Measurements from ENCODE around the gene TRIM32. TPM values are rescaled to one million over a fixed set of nuclear protein-coding genes. Genes with fewer than 3 reads are reported as not detected.

Gene TRIM32
- polyA plus RNA-seq, 3 donors = 0.40 to 1.4 (median 1.3) TPM

GRCh38 chr9:116697887-116698286 is 10.8 kb downstream of the TRIM32 start:
- TF ChIP-seq CTCF (IDR thresholded peaks at IDR 0.05) = no peak

GRCh38 chr9:116700279-116700678 is 13.2 kb downstream of the TRIM32 start:
- no peaks in the 10 kb centered on the region for H3K79me2 ChIP-seq (ENCODE audit: insufficient read depth, low read length)
- no peaks in the 10 kb centered on the region for H3K9me3 ChIP-seq (replicated peaks in 1 of 2; ENCODE audit: control insufficient read depth in 1 of 2, insufficient read depth in 1 of 2, low read length in 2 of 2)
- Mint-ChIP-seq H3K9me3 (peaks cover 0 to 7% (median 1%) of the 10 kb centered on the region in 7 donors), H3K36me3 (peaks cover 20 to 21% of the 10 kb centered on the region in 2 donors), H3K27ac (no peak overlapping the region), H3K4me3 (no peak overlapping the region), H3K27me3 (ENCODE audit: low read depth in 3 of 3) (no peaks in the 10 kb centered on the region), H3K4me1 (peaks cover 2% of the 10 kb centered on the region)
- no peak overlapping the region for H3K4me2 ChIP-seq (replicated peaks; ENCODE audit: extremely low read depth, low read length, poor library complexity, severe bottlenecking)
- H3K4me3 ChIP-seq (replicated peaks in 1 of 3; ENCODE audit: low read depth in 2 of 3, low read length in 3 of 3) = no peak overlapping the region
- DNase-seq = no peak
- intact Hi-C loops (cut with micrococcal nuclease) = no loop called here
- no peak overlapping the region for H2AFZ ChIP-seq (ENCODE audit: insufficient read depth, low read depth, low read length, poor library complexity, severe bottlenecking)
- H3K9ac ChIP-seq (ENCODE audit: insufficient read depth, low read length, poor library complexity, severe bottlenecking) = no peak overlapping the region
- no peak overlapping the region for H3K27ac ChIP-seq (ENCODE audit: low read depth in 1 of 2, low read length in 2 of 2)
- H3K4me1 ChIP-seq (ENCODE audit: control insufficient read depth in 1 of 2, insufficient read depth in 2 of 2, low read length in 2 of 2) = no peaks in the 10 kb centered on the region
- H3K36me3 ChIP-seq (replicated peaks in 1 of 2; ENCODE audit: control insufficient read depth in 1 of 2, insufficient read depth in 2 of 2, low read length in 2 of 2) = peaks cover 13 to 25% of the 10 kb centered on the region in 2 donors
- no peaks in the 10 kb centered on the region for H3K27me3 ChIP-seq (ENCODE audit: control insufficient read depth in 2 of 2, insufficient read depth in 2 of 2, low read length in 2 of 2)
- no peaks in the 10 kb centered on the region for H4K20me1 ChIP-seq (ENCODE audit: insufficient read depth, low read length)
- no peak for TF ChIP-seq CTCF (IDR thresholded peaks at IDR 0.05)
- no CpG with 5 or more reads among the region's 1 CpG for WGBS (ENCODE audit: insufficient coverage)

More at GRCh38 chr9:116697887-116698286, 10.8 kb downstream of the TRIM32 start:
- Mint-ChIP-seq H3K9me3 (peaks cover 0 to 7% (median 1%) of the 10 kb centered on the region in 7 donors), H3K4me3 (no peak overlapping the region), H3K27ac (peak overlapping the region in 2 of 7 donors; percentile 11 to 45), H3K36me3 (peaks cover 20 to 21% of the 10 kb centered on the region in 2 donors), H3K4me1 (peaks cover 2% of the 10 kb centered on the region), H3K27me3 (ENCODE audit: low read depth in 3 of 3) (peaks cover 0 to 4% (median 0%) of the 10 kb centered on the region in 3 donors)
- H3K4me3 ChIP-seq (replicated peaks in 1 of 3; ENCODE audit: low read depth in 2 of 3, low read length in 3 of 3) = no peak overlapping the region
- H3K9ac ChIP-seq (ENCODE audit: insufficient read depth, low read length, poor library complexity, severe bottlenecking) = no peak overlapping the region
- no peak overlapping the region for H2AFZ ChIP-seq (ENCODE audit: insufficient read depth, low read depth, low read length, poor library complexity, severe bottlenecking)
- H3K27me3 ChIP-seq (ENCODE audit: control insufficient read depth in 2 of 2, insufficient read depth in 2 of 2, low read length in 2 of 2) = no peaks in the 10 kb centered on the region
- no peaks in the 10 kb centered on the region for H3K9me3 ChIP-seq (replicated peaks in 1 of 2; ENCODE audit: control insufficient read depth in 1 of 2, insufficient read depth in 1 of 2, low read length in 2 of 2)
- H3K4me1 ChIP-seq (ENCODE audit: control insufficient read depth in 1 of 2, insufficient read depth in 2 of 2, low read length in 2 of 2) = no peaks in the 10 kb centered on the region
- no peaks in the 10 kb centered on the region for H4K20me1 ChIP-seq (ENCODE audit: insufficient read depth, low read length)
- no peak overlapping the region for H3K27ac ChIP-seq (ENCODE audit: low read depth in 1 of 2, low read length in 2 of 2)
- intact Hi-C loops (cut with micrococcal nuclease) = no loop called here
- H3K4me2 ChIP-seq (replicated peaks; ENCODE audit: extremely low read depth, low read length, poor library complexity, severe bottlenecking) = no peak overlapping the region
- no peaks in the 10 kb centered on the region for H3K79me2 ChIP-seq (ENCODE audit: insufficient read depth, low read length)
- no peak for DNase-seq
- 99% methylated on average over 16 of the region's 16 CpGs for WGBS (ENCODE audit: insufficient coverage)
- peaks cover 13 to 25% of the 10 kb centered on the region in 2 donors for H3K36me3 ChIP-seq (replicated peaks in 1 of 2; ENCODE audit: control insufficient read depth in 1 of 2, insufficient read depth in 2 of 2, low read length in 2 of 2)

Measured in CD14-positive monocyte (primary cell).